A549 (cell line): ENCODE measurements around the gene SLC16A12. TPM values are rescaled to one million over a fixed set of nuclear protein-coding genes. Genes with fewer than 3 reads are reported as not detected.
A peak's percentile ranks its signal among the peaks of the same experiment; 100 is the strongest.

Experiments used
- ATAC-seq, 2 experiments: fragments of 200-7000 bp in 1 of 2; fragments of >200 bp in 1 of 2; cut with Nextera tagmentation in 1 of 2; cut with Tn5 transposase in 1 of 2; 3 replicates each; pipeline versions ENCODE4 v1.8.0 to v1.9.1; 2018 to 2020; ENCODE audit warnings: mild to moderate bottlenecking in 1 of 2, moderate library complexity in 1 of 2
- CTCF ChIA-PET: fragments of 300-600 bp; sonication (Branson Sonifier 250); formaldehyde crosslinking; extraction: SDS; loops from one replicate; lab custom pipeline; 2021; ENCODE audit warnings: antibody characterized with exemption, inconsistent platforms; lab: Yijun Ruan, JAX
- POLR2A ChIA-PET: fragments of 350-600 bp; formaldehyde crosslinking; extraction: SDS; loops from one replicate; lab custom pipeline; 2021; ENCODE audit warnings: antibody characterized with exemption, inconsistent platforms; lab: Yijun Ruan, JAX
- DNase-seq, 2 experiments: peaks; one replicate each; pipeline versions ENCODE4 v3.0.0 to v3.0.0-alpha.2; 2011 to 2016; ENCODE audit warnings: low read depth in 1 of 2, low spot score in 1 of 2
- FAIRE-seq: peaks from 2 replicates; lab custom pipeline; 2011; peaks lifted over from hg19 to GRCh38; lab: Jason Lieb, UNC
- H3K27ac ChIP-seq, 2 experiments: fragments of >200 bp; sonication (Bioruptor Twin); formaldehyde crosslinking; 3 replicates each; pipeline ENCODE4 v1.5.1; 2016 to 2017
- H3K4me1 ChIP-seq: fragments of >200 bp; sonication (Bioruptor Twin); formaldehyde crosslinking; 3 replicates; pipeline ENCODE4 v1.6.1; 2016
- H3K4me2 ChIP-seq: fragments of >200 bp; sonication (Bioruptor Twin); formaldehyde crosslinking; 3 replicates; pipeline ENCODE4 v1.6.1; 2016
- H3K4me3 ChIP-seq: fragments of >200 bp; sonication (Bioruptor Twin); formaldehyde crosslinking; 3 replicates; pipeline ENCODE4 v1.5.1; 2016
- H3K9me3 ChIP-seq: fragments of >200 bp; sonication (Bioruptor Twin); formaldehyde crosslinking; 3 replicates; pipeline ENCODE4 v1.6.1; 2016
- BHLHE40 ChIP-seq: IDR thresholded peaks from 2 replicates; pipeline ENCODE4 v1.6.1; 2012; ENCODE audit warnings: low read depth, low read length, inconsistent platforms
- CBX2 ChIP-seq: fragments of 200-600 bp; sonication (generic); IDR thresholded peaks from 2 replicates; pipeline ENCODE4 v1.6.1; 2016; ENCODE audit warnings: low read depth, mild to moderate bottlenecking, borderline replicate concordance
- CBX8 ChIP-seq: fragments of 200-600 bp; sonication (generic); IDR thresholded peaks from 2 replicates; pipeline ENCODE4 v1.6.1; 2016
- CEBPB ChIP-seq, 2 experiments: fragments of >200 bp in 1 of 2; sonication (Bioruptor Twin) in 1 of 2; formaldehyde crosslinking in 1 of 2; IDR thresholded peaks; 2 replicates each; pipeline ENCODE4 v1.6.1; 2012 to 2016
- CHD2 ChIP-seq: fragments of 150-350 bp; IDR thresholded peaks from 2 replicates; pipeline ENCODE4 v1.6.1; 2014; ENCODE audit warnings: low read length; ENCODE audit not compliant: partially characterized antibody
- CHD4 ChIP-seq: fragments of 200-600 bp; sonication (generic); IDR thresholded peaks from 2 replicates; pipeline ENCODE4 v1.6.1; 2016; ENCODE audit warnings: antibody characterized with exemption, mild to moderate bottlenecking, borderline replicate concordance
- EHMT2 ChIP-seq: fragments of 200-600 bp; sonication (generic); IDR thresholded peaks from 2 replicates; pipeline ENCODE4 v1.6.1; 2016; ENCODE audit warnings: antibody characterized with exemption, low read depth, mild to moderate bottlenecking, moderate library complexity
- EP300 ChIP-seq, 2 experiments: fragments of >200 bp; sonication (Bioruptor Twin); formaldehyde crosslinking; IDR thresholded peaks; 2 replicates in 1 of 2; 3 replicates in 1 of 2; pipeline ENCODE4 v1.6.1; 2016 to 2017
- ESRRA ChIP-seq: fragments of 150-350 bp; IDR thresholded peaks from 2 replicates; pipeline ENCODE4 v1.6.1; 2014; ENCODE audit warnings: mild to moderate bottlenecking, low read length, borderline replicate concordance
- FOSB ChIP-seq: fragments of 250-450 bp; sonication (Bioruptor Pico); IDR thresholded peaks from 2 replicates; pipeline ENCODE4 v1.5.0; 2020; ENCODE audit warnings: mild to moderate bottlenecking, moderate library complexity
- FOSL2 ChIP-seq, 2 experiments: fragments of 450-650 bp in 1 of 2; fragments of >200 bp in 1 of 2; sonication (Bioruptor Twin) in 1 of 2; formaldehyde crosslinking; IDR thresholded peaks; 2 replicates each; pipeline versions ENCODE4 v1.5.0 to v1.6.1; 2016 to 2020; ENCODE audit warnings: mild to moderate bottlenecking in 1 of 2, moderate library complexity in 1 of 2
- HOXB5 ChIP-seq: fragments of 250-450 bp; sonication (Bioruptor Pico); IDR thresholded peaks from 2 replicates; pipeline ENCODE4 v1.5.0; 2020; ENCODE audit warnings: mild to moderate bottlenecking, moderate library complexity
- JUNB ChIP-seq: fragments of >200 bp; sonication (Bioruptor Twin); formaldehyde crosslinking; IDR thresholded peaks from 2 replicates; pipeline ENCODE4 v1.6.1; 2016
- MAFK ChIP-seq: fragments of 450-650 bp; IDR thresholded peaks from 2 replicates; pipeline ENCODE4 v1.6.1; 2014; ENCODE audit not compliant: partially characterized antibody
- NFE2L2 ChIP-seq: fragments of 150-350 bp; conservative IDR thresholded peaks from 2 replicates; pipeline ENCODE4 v1.6.1; 2014; ENCODE audit warnings: low read length
- NPAS2 ChIP-seq: fragments of 250-450 bp; sonication (Bioruptor Pico); IDR thresholded peaks from 2 replicates; pipeline ENCODE4 v1.8.0; 2022; ENCODE audit warnings: mild to moderate bottlenecking, moderate library complexity, borderline replicate concordance
- POLR2AphosphoS2 ChIP-seq: conservative IDR thresholded peaks from 2 replicates; pipeline ENCODE4 v1.6.1; 2012; ENCODE audit warnings: low read length, improper control_type of control experiment, inconsistent platforms
- RARB ChIP-seq: fragments of 250-450 bp; sonication (Bioruptor Pico); IDR thresholded peaks from 2 replicates; pipeline ENCODE4 v1.8.0; 2021; ENCODE audit warnings: mild to moderate bottlenecking, moderate library complexity
- RNF2 ChIP-seq: fragments of 200-600 bp; sonication (generic); IDR thresholded peaks from 2 replicates; pipeline ENCODE4 v1.6.1; 2016; ENCODE audit warnings: low read depth, mild to moderate bottlenecking, antibody characterized with exemption, moderate library complexity, borderline replicate concordance
- TP53 ChIP-seq: fragments of 250-450 bp; sonication (Bioruptor Pico); IDR thresholded peaks from 2 replicates; pipeline ENCODE4 v1.5.0; 2021; ENCODE audit warnings: mild to moderate bottlenecking, moderate library complexity
- ZFP36 ChIP-seq: fragments of 450-650 bp; IDR thresholded peaks from 2 replicates; pipeline ENCODE4 v1.6.1; 2014; ENCODE audit warnings: borderline replicate concordance; ENCODE audit not compliant: partially characterized antibody
- WGBS: methylation state at CpG from one replicate; pipeline ENCODE4 v1.1.6; 2017; ENCODE audit errors: missing lambda C conversion rate; 5-methylcytosine and 5-hydroxymethylcytosine counted together
- polyA plus RNA-seq, 4 experiments: library from polyadenylated mRNA; depleted of rRNA in 3 of 4; stranded (reverse); fragments of >200 nt; fragmentation: RNase III in 1 of 4; extraction: RNeasy Plus Mini Kit Qiagen cat#74134 plus additional on column Dnase treatment in 1 of 4; gene quantifications; 2 replicates in 3 of 4; 3 replicates in 1 of 4; pipeline ENCODE4 v1.2.3, GENCODE V29; 2011 to 2017
- TF ChIP-seq, protein P1 (sequence below): fragments of 150-350 bp; IDR thresholded peaks from 2 replicates; pipeline ENCODE4 v1.6.1; 2014; ENCODE audit warnings: low read depth, mild to moderate bottlenecking, low read length
- TF ChIP-seq, protein P2 (sequence below): fragments of >200 bp; sonication (Bioruptor Twin); formaldehyde crosslinking; IDR thresholded peaks from 3 replicates; pipeline ENCODE4 v1.6.1; 2016
- TF ChIP-seq, protein P3 (sequence below): fragments of 450-650 bp; IDR thresholded peaks from 2 replicates; pipeline ENCODE4 v1.6.1; 2014; ENCODE audit warnings: antibody characterized with exemption
- TF ChIP-seq, protein P4 (sequence below): fragments of >200 bp; sonication (Bioruptor Twin); formaldehyde crosslinking; IDR thresholded peaks from 3 replicates; pipeline ENCODE4 v1.5.1; 2016

SLC16A12 gene
- polyA plus RNA-seq, 2 of the 4 experiments (the other 2 are of a cell fraction), result 0.14 to 0.19 TPM

DNA sequence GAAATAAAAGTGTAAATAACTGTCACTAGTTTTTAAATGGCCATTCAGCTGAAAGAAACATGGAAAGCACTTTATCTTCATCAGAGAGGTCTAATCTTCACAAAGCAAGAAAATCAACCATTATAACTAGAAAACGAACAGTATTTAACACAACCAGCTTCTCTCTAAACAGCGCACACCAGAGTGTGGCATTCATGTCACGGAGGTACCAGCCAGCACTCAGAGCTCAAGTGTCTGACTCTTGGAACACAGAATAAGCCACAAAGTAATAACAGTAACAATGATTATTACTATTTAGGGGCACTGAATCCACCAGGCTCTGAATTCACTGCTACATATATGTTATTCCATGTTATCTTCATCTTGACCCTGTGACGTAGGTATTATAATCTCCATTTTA, 60.9 kb downstream of the SLC16A12 start:
- WGBS, result 83% methylated on average over 4 of the region's 4 CpGs
- FAIRE-seq, result no peak

DNA sequence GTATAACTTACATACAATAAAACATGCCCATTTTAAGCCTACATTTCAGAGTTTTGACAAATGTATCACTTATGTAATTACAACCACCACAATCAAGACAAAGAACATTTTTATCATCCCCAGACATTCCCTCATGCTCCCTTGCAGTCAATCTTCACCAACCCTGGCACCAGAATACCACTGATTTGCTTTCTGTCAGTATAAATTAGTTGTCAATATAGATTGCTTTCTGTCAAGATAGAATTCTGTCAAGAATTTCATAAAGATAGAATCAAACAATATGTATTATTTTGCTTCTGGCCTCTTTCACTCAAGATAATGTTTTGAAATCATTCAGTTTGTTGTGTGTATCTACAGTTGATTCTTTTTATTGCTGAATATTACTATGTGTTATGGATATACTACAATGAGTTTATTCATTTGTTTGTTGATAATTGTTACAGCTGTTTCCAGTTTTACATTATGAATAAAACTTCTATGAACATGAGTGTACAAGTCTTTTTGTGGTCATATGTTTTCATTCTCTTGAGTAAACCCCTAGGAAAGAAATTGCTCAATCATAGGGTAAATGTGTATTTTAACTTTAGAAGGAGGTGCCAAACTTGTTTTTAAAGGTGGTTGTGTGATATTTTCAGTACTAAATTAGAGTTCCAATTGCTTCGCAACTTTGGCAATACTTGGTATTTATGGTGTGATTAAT, 64.1 kb downstream of the SLC16A12 start:
- Histone ChIP-seq H3K4me2 (no peak overlapping the region), H3K9me3 (no peaks in the 10 kb centered on the region), H3K4me1 (peaks cover 33% of the 10 kb centered on the region; the same call in 2 of the 3 replicates)
- ATAC-seq (no peak), FAIRE-seq (no peak)
- POLR2A ChIA-PET, result no interaction called here
- TF ChIP-seq CEBPB (IDR thresholded peaks at IDR 0.05) (peak in 1 of 2 experiments; percentile 12; a peak in 1 of 4 replicates), MAFK (no peak), CHD2 (no peak), CBX8 (no peak), EHMT2 (no peak)
- TF ChIP-seq, all 56 proteins: peak for 1
- DNase-seq, result no peak
- CTCF ChIA-PET, result interaction anchor here (1.3 kb wide), 1 partner anchor 93 kb away, joined by 4 read pairs; no protein-coding TSS in a partner anchor
- WGBS, result 95% methylated on average over 1 of the region's 1 CpG
- Histone ChIP-seq H3K27ac (no peak overlapping the region; a peak in 1 of 6 replicates), H3K4me3 (no peak overlapping the region)

More for the DNA sequence above, 60.9 kb downstream of the SLC16A12 start:
- TF ChIP-seq RNF2, result no peak
- TF ChIP-seq NFE2L2, result no peak
- no peak for TF ChIP-seq ESRRA
- no peak for TF ChIP-seq POLR2AphosphoS2
- no peak for TF ChIP-seq TP53 (CRISPR knock-in tag)
- no peak for TF ChIP-seq CBX2
- no peak for TF ChIP-seq NPAS2 (CRISPR knock-in tag)
- no peak for TF ChIP-seq BHLHE40
- no peak for TF ChIP-seq JUNB
- no peak for TF ChIP-seq CBX8
- TF ChIP-seq, protein P1, sequence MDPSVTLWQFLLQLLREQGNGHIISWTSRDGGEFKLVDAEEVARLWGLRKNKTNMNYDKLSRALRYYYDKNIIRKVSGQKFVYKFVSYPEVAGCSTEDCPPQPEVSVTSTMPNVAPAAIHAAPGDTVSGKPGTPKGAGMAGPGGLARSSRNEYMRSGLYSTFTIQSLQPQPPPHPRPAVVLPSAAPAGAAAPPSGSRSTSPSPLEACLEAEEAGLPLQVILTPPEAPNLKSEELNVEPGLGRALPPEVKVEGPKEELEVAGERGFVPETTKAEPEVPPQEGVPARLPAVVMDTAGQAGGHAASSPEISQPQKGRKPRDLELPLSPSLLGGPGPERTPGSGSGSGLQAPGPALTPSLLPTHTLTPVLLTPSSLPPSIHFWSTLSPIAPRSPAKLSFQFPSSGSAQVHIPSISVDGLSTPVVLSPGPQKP, result no peak
- no peak for TF ChIP-seq RARB (CRISPR knock-in tag)
- TF ChIP-seq, protein P2, sequence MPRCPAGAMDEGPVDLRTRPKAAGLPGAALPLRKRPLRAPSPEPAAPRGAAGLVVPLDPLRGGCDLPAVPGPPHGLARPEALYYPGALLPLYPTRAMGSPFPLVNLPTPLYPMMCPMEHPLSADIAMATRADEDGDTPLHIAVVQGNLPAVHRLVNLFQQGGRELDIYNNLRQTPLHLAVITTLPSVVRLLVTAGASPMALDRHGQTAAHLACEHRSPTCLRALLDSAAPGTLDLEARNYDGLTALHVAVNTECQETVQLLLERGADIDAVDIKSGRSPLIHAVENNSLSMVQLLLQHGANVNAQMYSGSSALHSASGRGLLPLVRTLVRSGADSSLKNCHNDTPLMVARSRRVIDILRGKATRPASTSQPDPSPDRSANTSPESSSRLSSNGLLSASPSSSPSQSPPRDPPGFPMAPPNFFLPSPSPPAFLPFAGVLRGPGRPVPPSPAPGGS, result no peak
- TF ChIP-seq CHD4, result no peak
- TF ChIP-seq, protein P3, sequence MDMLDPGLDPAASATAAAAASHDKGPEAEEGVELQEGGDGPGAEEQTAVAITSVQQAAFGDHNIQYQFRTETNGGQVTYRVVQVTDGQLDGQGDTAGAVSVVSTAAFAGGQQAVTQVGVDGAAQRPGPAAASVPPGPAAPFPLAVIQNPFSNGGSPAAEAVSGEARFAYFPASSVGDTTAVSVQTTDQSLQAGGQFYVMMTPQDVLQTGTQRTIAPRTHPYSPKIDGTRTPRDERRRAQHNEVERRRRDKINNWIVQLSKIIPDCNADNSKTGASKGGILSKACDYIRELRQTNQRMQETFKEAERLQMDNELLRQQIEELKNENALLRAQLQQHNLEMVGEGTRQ, result no peak
- TF ChIP-seq FOSL2 (IDR thresholded peaks at IDR 0.05), result no peak
- no peak for TF ChIP-seq FOSL2 (CRISPR knock-in tag; IDR thresholded peaks at IDR 0.05)
- ATAC-seq (no peak), DNase-seq (no peak)
- peaks cover 43% of the 10 kb centered on the region for H3K4me1 ChIP-seq
- no peak overlapping the region for H3K4me2 ChIP-seq
- peak overlapping the region in 1 of 2 experiments; percentile 62; a peak in 1 of 6 replicates for H3K27ac ChIP-seq
- no peaks in the 10 kb centered on the region for H3K9me3 ChIP-seq
- H3K4me3 ChIP-seq, result no peak overlapping the region
- ChIA-PET POLR2A (no interaction called here), CTCF (interaction anchor here (0.8 to 2.1 kb wide), 2 partner anchors 8 to 17 kb away, joined by 3 to 4 read pairs; no protein-coding TSS in a partner anchor)

DNA sequence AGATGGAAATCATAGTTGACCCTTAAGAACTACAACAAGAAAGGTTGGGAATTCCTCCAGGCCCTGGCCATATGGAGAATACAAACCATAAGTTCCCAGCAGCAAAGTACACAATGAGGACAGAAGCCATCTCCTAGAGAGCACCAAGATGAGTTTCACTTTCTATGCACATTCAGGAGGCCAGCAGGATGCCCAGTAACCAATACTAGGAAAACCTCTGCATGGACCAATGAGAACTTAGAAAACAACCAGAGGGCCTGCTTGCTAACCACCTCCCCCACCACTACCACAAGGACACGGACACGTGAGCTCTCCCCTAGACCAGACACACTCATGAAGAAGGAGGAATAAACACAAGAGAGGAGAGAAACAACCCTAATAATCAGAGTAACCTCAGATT, 64.8 kb downstream of the SLC16A12 start:
- H3K4me1 ChIP-seq, result peaks cover 28% of the 10 kb centered on the region; the same call in 2 of the 3 replicates
- no peak for ATAC-seq
- no peak overlapping the region for H3K4me3 ChIP-seq
- TF ChIP-seq EP300 (IDR thresholded peaks at IDR 0.05) (no peak), CHD2 (no peak), HOXB5 (CRISPR knock-in tag) (no peak), ZFP36 (no peak), FOSB (CRISPR knock-in tag) (no peak)
- TF ChIP-seq, protein P4, sequence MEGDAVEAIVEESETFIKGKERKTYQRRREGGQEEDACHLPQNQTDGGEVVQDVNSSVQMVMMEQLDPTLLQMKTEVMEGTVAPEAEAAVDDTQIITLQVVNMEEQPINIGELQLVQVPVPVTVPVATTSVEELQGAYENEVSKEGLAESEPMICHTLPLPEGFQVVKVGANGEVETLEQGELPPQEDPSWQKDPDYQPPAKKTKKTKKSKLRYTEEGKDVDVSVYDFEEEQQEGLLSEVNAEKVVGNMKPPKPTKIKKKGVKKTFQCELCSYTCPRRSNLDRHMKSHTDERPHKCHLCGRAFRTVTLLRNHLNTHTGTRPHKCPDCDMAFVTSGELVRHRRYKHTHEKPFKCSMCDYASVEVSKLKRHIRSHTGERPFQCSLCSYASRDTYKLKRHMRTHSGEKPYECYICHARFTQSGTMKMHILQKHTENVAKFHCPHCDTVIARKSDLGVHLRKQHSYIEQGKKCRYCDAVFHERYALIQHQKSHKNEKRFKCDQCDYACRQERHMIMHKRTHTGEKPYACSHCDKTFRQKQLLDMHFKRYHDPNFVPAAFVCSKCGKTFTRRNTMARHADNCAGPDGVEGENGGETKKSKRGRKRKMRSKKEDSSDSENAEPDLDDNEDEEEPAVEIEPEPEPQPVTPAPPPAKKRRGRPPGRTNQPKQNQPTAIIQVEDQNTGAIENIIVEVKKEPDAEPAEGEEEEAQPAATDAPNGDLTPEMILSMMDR, result no peak
- 50% methylated on average over 2 of the region's 2 CpGs for WGBS
- no peak for DNase-seq
- no peak overlapping the region for H3K4me2 ChIP-seq
- no peak for FAIRE-seq
- H3K9me3 ChIP-seq, result no peaks in the 10 kb centered on the region
- POLR2A ChIA-PET, result no interaction called here
- CTCF ChIA-PET, result interaction anchor here (1.3 kb wide), 1 partner anchor 94 kb away, joined by 4 read pairs; no protein-coding TSS in a partner anchor
- no peak overlapping the region; a peak in 1 of 6 replicates for H3K27ac ChIP-seq
